ENCODE measurements around the gene REG1B. TPM values are rescaled to one million over a fixed set of nuclear protein-coding genes. Genes with fewer than 3 reads are reported as not detected.

REG1B gene
- total and polyA plus RNA-seq, 2 donors (not counting 1 experiment from before 2014, with no cell fraction given): not detected

GRCh38 chr2:79100285-79100684 is 12.5 kb upstream of the REG1B start:
- no peaks in the 10 kb centered on the region for H3K4me1 ChIP-seq (ENCODE audit: control insufficient read depth, extremely low read depth, insufficient read depth, low read length)
- DNase-seq (ENCODE audit: low read depth in 2 of 2): no peak
- no peaks in the 10 kb centered on the region for H3K27me3 ChIP-seq (ENCODE audit: control insufficient read depth, insufficient read depth, low read length)
- no peaks in the 10 kb centered on the region for H3K36me3 ChIP-seq (ENCODE audit: control insufficient read depth, insufficient read depth, low read length)
- no peak overlapping the region for H3K9ac ChIP-seq (ENCODE audit: insufficient read depth, low read length)
- no peaks in the 10 kb centered on the region for H3K79me2 ChIP-seq (ENCODE audit: control insufficient read depth, insufficient read depth, low read length)
- H4K20me1 ChIP-seq (ENCODE audit: control insufficient read depth, extremely low read depth, insufficient read depth, low read length): no peaks in the 10 kb centered on the region
- TF ChIP-seq EZH2 (IDR thresholded peaks at IDR 0.05; ENCODE audit: low read length, missing control alignments): no peak
- no peak for TF ChIP-seq CTCF (conservative IDR thresholded peaks at IDR 0.05 in 1 of 2, IDR thresholded peaks at IDR 0.05 in 1 of 2; ENCODE audit: low read depth in 1 of 2, low read length in 2 of 2)
- H2AFZ ChIP-seq (ENCODE audit: low read length): no peak overlapping the region
- H3K4me2 ChIP-seq (ENCODE audit: extremely low read depth, insufficient read depth, low read length): no peak overlapping the region
- no peaks in the 10 kb centered on the region for H3K9me3 ChIP-seq (ENCODE audit: control insufficient read depth, insufficient read depth, low read depth, low read length)
- no peak overlapping the region for H3K4me3 ChIP-seq (replicated peaks in 1 of 4; ENCODE audit: control extremely low read depth in 1 of 4, insufficient read depth in 1 of 4, low read depth in 3 of 4, low read length in 4 of 4)
- no peak overlapping the region for H3K27ac ChIP-seq (ENCODE audit: insufficient read depth, low read length)

GRCh38 chr2:79099140-79099686 is 11.4 kb upstream of the REG1B start:
- no peaks in the 10 kb centered on the region for H3K4me1 ChIP-seq (ENCODE audit: control insufficient read depth, extremely low read depth, insufficient read depth, low read length)
- TF ChIP-seq EZH2 (IDR thresholded peaks at IDR 0.05; ENCODE audit: low read length, missing control alignments): no peak
- TF ChIP-seq CTCF (conservative IDR thresholded peaks at IDR 0.05 in 1 of 2, IDR thresholded peaks at IDR 0.05 in 1 of 2; ENCODE audit: low read depth in 1 of 2, low read length in 2 of 2): no peak
- no peak overlapping the region for H3K27ac ChIP-seq (ENCODE audit: insufficient read depth, low read length)
- H4K20me1 ChIP-seq (ENCODE audit: control insufficient read depth, extremely low read depth, insufficient read depth, low read length): no peaks in the 10 kb centered on the region
- no peaks in the 10 kb centered on the region for H3K79me2 ChIP-seq (ENCODE audit: control insufficient read depth, insufficient read depth, low read length)
- no peak overlapping the region for H3K4me3 ChIP-seq (replicated peaks in 1 of 4; ENCODE audit: control extremely low read depth in 1 of 4, insufficient read depth in 1 of 4, low read depth in 3 of 4, low read length in 4 of 4)
- no peak overlapping the region for H3K9ac ChIP-seq (ENCODE audit: insufficient read depth, low read length)
- H3K27me3 ChIP-seq (ENCODE audit: control insufficient read depth, insufficient read depth, low read length): no peaks in the 10 kb centered on the region
- no peaks in the 10 kb centered on the region for H3K9me3 ChIP-seq (ENCODE audit: control insufficient read depth, insufficient read depth, low read depth, low read length)
- no peak for DNase-seq (ENCODE audit: low read depth in 2 of 2)
- H3K4me2 ChIP-seq (ENCODE audit: extremely low read depth, insufficient read depth, low read length): no peak overlapping the region
- no peaks in the 10 kb centered on the region for H3K36me3 ChIP-seq (ENCODE audit: control insufficient read depth, insufficient read depth, low read length)
- H2AFZ ChIP-seq (ENCODE audit: low read length): no peak overlapping the region

- no peaks in the 10 kb centered on the region for H3K27me3 ChIP-seq (ENCODE audit: control insufficient read depth, insufficient read depth, low read length)
- DNase-seq (ENCODE audit: low read depth in 2 of 2): no peak
- H3K36me3 ChIP-seq (ENCODE audit: control insufficient read depth, insufficient read depth, low read length): no peaks in the 10 kb centered on the region
- no peak overlapping the region for H3K27ac ChIP-seq (ENCODE audit: insufficient read depth, low read length)
- no peaks in the 10 kb centered on the region for H3K9me3 ChIP-seq (ENCODE audit: control insufficient read depth, insufficient read depth, low read depth, low read length)
- H3K4me3 ChIP-seq (replicated peaks in 1 of 4; ENCODE audit: control extremely low read depth in 1 of 4, insufficient read depth in 1 of 4, low read depth in 3 of 4, low read length in 4 of 4): no peak overlapping the region
- no peaks in the 10 kb centered on the region for H3K79me2 ChIP-seq (ENCODE audit: control insufficient read depth, insufficient read depth, low read length)
- TF ChIP-seq CTCF (conservative IDR thresholded peaks at IDR 0.05 in 1 of 2, IDR thresholded peaks at IDR 0.05 in 1 of 2; ENCODE audit: low read depth in 1 of 2, low read length in 2 of 2) (no peak), EZH2 (IDR thresholded peaks at IDR 0.05; ENCODE audit: low read length, missing control alignments) (no peak)
- no peak overlapping the region for H2AFZ ChIP-seq (ENCODE audit: low read length)
- H3K9ac ChIP-seq (ENCODE audit: insufficient read depth, low read length): no peak overlapping the region
- H3K4me1 ChIP-seq (ENCODE audit: control insufficient read depth, extremely low read depth, insufficient read depth, low read length): no peaks in the 10 kb centered on the region
- H4K20me1 ChIP-seq (ENCODE audit: control insufficient read depth, extremely low read depth, insufficient read depth, low read length): no peaks in the 10 kb centered on the region
- H3K4me2 ChIP-seq (ENCODE audit: extremely low read depth, insufficient read depth, low read length): no peak overlapping the region
Measured at GRCh38 chr2:79097843-79098242, 10.1 kb upstream of the REG1B start.
